ENCODE data around the gene GRAMD1A.
"Not testable (repeated sequence)": the region's sequence is repeated elsewhere in the genome, so short reads cannot be mapped to it uniquely, and the experiment has no call there.

DNA sequence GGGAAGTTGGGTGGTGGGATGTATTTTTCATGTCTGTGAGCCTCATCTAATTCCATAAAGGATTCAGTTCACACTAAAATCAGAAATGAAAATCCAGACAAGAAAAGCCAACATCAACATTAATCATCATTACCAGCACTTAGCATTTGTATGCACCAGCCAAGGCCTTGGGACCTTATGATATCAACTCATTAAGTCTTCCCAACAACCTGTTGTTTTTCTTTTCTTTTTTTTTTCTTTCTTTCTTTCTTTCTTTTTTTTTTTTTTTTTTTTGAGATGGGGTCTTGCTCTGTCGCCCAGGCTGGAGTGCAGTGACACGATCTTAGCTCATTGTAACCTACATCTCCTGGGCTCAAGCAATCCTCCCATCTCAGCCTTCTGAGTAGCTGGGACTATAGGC is 50.5 kb downstream of the GRAMD1A start:
- TF ChIP-seq, protein P1, sequence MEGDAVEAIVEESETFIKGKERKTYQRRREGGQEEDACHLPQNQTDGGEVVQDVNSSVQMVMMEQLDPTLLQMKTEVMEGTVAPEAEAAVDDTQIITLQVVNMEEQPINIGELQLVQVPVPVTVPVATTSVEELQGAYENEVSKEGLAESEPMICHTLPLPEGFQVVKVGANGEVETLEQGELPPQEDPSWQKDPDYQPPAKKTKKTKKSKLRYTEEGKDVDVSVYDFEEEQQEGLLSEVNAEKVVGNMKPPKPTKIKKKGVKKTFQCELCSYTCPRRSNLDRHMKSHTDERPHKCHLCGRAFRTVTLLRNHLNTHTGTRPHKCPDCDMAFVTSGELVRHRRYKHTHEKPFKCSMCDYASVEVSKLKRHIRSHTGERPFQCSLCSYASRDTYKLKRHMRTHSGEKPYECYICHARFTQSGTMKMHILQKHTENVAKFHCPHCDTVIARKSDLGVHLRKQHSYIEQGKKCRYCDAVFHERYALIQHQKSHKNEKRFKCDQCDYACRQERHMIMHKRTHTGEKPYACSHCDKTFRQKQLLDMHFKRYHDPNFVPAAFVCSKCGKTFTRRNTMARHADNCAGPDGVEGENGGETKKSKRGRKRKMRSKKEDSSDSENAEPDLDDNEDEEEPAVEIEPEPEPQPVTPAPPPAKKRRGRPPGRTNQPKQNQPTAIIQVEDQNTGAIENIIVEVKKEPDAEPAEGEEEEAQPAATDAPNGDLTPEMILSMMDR (IDR thresholded peaks at IDR 0.05; ENCODE audit: low read depth, low read length): not testable (repeated sequence)
- TF ChIP-seq, protein P2, sequence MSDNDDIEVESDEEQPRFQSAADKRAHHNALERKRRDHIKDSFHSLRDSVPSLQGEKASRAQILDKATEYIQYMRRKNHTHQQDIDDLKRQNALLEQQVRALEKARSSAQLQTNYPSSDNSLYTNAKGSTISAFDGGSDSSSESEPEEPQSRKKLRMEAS (IDR thresholded peaks at IDR 0.05; ENCODE audit: low read depth, low read length): not testable (repeated sequence)

All from NB4 (cell line).